NCI-H2107 (cell line): ENCODE measurements around the gene TBK1.

ENCODE experiments used
- DNase-seq: peaks from one replicate; lab custom pipeline; 2025; lab: John Stamatoyannopoulos, UW

The TBK1 gene

GRCh38 chr12:64545081-64545382 lies 93.1 kb downstream of the TBK1 start:
- DNase-seq, result no peak

- DNase-seq, result no peak
These were observed 97.2 kb downstream of the TBK1 start for GRCh38 chr12:64549108-64549507.

DNA sequence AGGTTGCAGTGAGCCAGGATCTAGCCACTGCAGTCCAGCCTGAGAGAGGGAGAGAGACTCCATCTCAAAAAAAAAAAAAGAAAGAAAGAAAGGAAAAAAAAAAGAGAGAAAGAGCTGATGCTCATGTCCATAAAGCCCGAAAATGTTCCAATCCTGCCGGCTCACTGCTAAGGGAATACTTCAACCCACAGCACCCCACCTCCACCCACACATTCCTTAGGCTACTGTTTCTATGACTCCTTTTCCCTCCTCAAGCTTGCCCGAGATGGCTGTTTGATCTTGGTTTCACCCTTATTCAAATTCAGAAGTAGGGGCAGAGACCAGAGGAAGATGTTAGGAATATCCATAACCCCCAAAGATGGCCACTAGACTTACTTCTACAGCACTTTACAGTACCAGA lies 98.8 kb downstream of the TBK1 start:
- DNase-seq, result no peak

GRCh38 chr12:64551676-64552075 lies 99.8 kb downstream of the TBK1 start:
- no peak for DNase-seq
